Thoracic aorta (tissue), 2 donors: ENCODE measurements around the gene IL17REL. TPM values are rescaled to one million over a fixed set of nuclear protein-coding genes. Genes with fewer than 3 reads are reported as not detected.

Experiments used
- ATAC-seq: fragments of 150-250 bp; one replicate; pipeline ENCODE4 v1.8.0; 2017; ENCODE audit warnings: low read depth; ENCODE audit not compliant: insufficient number of reproducible peaks, low FRiP score
- DNase-seq: peaks from one replicate; pipeline ENCODE4 v3.0.0-alpha.2; 2020; ENCODE audit warnings: low spot score
- H3K27ac ChIP-seq, 2 donors: fragments of 200-600 bp; sonication (generic); 1 replicate in 1 of 2; 2 replicates in 1 of 2; pipeline ENCODE4 v1.5.1; 2016; ENCODE audit warnings: mild to moderate bottlenecking in 2 of 2, moderate library complexity in 2 of 2
- H3K27me3 ChIP-seq: fragments of 200-600 bp; sonication (generic); replicated peaks from 2 replicates; pipeline ENCODE4 v1.6.0; 2016; ENCODE audit warnings: mild to moderate bottlenecking; ENCODE audit not compliant: insufficient read depth
- H3K36me3 ChIP-seq: fragments of 200-600 bp; sonication (generic); one replicate; pipeline ENCODE4 v1.5.1; 2016
- H3K4me1 ChIP-seq, 2 donors: fragments of 200-600 bp; sonication (generic); 1 replicate in 1 of 2; 2 replicates in 1 of 2; pipeline versions ENCODE4 v1.5.1 to v1.6.0; 2016; ENCODE audit warnings: low read depth in 2 of 2, mild to moderate bottlenecking in 1 of 2; ENCODE audit not compliant: control insufficient read depth in 1 of 2
- H3K4me3 ChIP-seq: fragments of 200-600 bp; sonication (generic); 2 replicates; pipeline ENCODE4 v1.5.1; 2016; ENCODE audit warnings: mild to moderate bottlenecking
- H3K9me3 ChIP-seq: fragments of 200-600 bp; sonication (generic); 2 replicates; pipeline ENCODE4 v1.5.1; 2016
- CTCF ChIP-seq: fragments of 200-600 bp; sonication (generic); IDR thresholded peaks from one replicate; pipeline ENCODE4 v1.5.1; 2019; ENCODE audit warnings: antibody characterized with exemption
- total RNA-seq, 2 donors: library from RNA; depleted of rRNA; stranded (reverse); fragments of >200 nt; gene quantifications; one replicate each; pipeline versions ENCODE4 v1.1.0 to v1.2.3, GENCODE V29; 2016

Gene IL17REL
- total RNA-seq, 2 donors from 2014 or later: not detected

DNA sequence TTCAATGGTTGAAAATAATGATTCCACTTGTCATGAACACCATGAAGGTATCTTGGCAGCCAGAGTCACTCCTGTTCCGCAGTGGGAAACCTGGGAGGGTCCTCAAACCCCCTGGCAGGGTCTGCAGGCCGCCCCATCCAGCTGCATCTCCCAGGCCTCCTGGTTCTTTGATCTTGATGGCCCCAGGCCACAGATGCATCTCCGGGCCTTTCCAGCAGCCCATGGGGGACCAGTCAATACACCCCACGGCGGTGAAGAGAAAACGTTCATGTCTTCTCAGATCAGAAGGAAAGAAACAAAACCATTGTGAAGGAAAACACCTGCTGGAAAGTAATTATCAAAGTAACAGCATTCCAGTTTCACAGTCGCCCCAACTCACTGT is 47.3 kb upstream of the IL17REL start:
- Histone ChIP-seq H3K4me1 (peaks cover 7 to 17% of the 10 kb centered on the region in 2 donors), H3K9me3 (no peaks in the 10 kb centered on the region), H3K27me3 (no peaks in the 10 kb centered on the region), H3K4me3 (peak overlapping the region; percentile 59), H3K27ac (no peak overlapping the region), H3K36me3 (no peaks in the 10 kb centered on the region)
- TF ChIP-seq CTCF: no peak
- no peak for DNase-seq
- no peak for ATAC-seq

DNA sequence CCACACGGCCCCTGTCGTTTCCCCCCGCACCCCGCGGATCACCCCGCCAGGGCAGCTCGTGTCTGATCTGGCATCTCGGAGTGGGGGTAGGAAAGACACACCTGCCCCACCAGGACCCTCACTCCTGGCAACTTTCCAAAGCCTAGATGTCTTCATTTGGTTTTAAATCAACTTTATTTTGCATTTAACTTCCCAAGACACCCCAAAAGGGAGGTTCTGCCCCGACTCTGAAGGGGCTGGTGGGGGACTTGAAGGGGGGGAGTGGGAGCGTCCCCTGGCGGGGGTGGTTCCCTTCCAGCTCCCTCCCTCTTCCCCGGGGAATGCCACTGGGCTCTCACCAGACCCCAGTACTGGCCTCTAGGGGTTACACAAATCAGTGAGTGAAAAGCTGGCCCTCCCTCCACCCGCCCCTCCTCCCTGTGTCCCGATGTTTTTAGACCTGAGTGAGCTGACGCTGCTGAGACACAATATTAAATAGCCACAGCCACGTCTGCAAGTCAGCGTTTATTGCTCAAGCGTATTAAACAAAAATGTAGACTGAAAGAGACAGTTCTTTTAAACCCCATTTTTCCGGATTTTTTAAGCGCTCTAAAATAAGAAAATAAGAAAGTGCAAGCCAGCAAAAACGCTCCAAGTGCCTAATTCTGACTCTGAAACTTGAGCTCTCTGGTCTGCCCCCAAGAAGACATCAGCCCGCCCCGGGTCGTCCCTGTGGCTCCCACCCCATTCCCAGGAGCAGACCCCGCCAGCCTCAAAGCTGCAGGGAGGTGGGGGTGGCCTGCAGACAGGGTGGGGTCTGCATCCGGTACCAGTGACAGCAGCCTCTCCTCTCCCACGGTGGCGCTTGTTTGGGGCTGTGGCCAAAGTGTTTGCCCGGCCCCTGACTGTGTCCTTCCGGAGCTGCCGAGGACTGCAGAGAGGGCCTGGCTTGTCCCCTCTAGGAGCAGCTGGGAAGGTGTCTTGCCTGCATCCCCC is 46.6 kb upstream of the IL17REL start:
- Histone ChIP-seq H3K27ac (no peak overlapping the region), H3K9me3 (no peaks in the 10 kb centered on the region), H3K36me3 (no peaks in the 10 kb centered on the region), H3K4me3 (peak overlapping the region; percentile 59), H3K4me1 (peaks cover 7 to 17% of the 10 kb centered on the region in 2 donors), H3K27me3 (no peaks in the 10 kb centered on the region)
- ATAC-seq: no peak
- no peak for DNase-seq
- no peak for TF ChIP-seq CTCF

GRCh38 chr22:50058061-50058905 is 45.7 kb upstream of the IL17REL start, which contains the start of gene TTLL8:
TTLL8 (minus strand) TSS chr22:50058298.
- Histone ChIP-seq H3K27ac (no peak within 1 kb of the TSS), H3K4me3 (peak within 1 kb of the TSS; percentile 59), H3K4me1 (peaks cover 7 to 17% of the 10 kb centered on the region in 2 donors), H3K9me3 (peaks cover under 1% of the 10 kb centered on the region), H3K27me3 (no peaks in the 10 kb centered on the region), H3K36me3 (no peaks in the 10 kb centered on the region)
- DNase-seq: no peak
- ATAC-seq: no peak
- no peak for TF ChIP-seq CTCF

- Histone ChIP-seq H3K27ac (no peak overlapping the region), H3K27me3 (no peaks in the 10 kb centered on the region), H3K36me3 (no peaks in the 10 kb centered on the region), H3K4me1 (peaks cover 7 to 17% of the 10 kb centered on the region in 2 donors), H3K9me3 (peaks cover 4% of the 10 kb centered on the region), H3K4me3 (no peak overlapping the region)
- no peak for DNase-seq
- ATAC-seq: no peak
- TF ChIP-seq CTCF: no peak
Measured at GRCh38 chr22:50057278-50058060, 44.9 kb upstream of the IL17REL start.
